EH (cell line): ENCODE data around the gene CD34.

Experiments
- DNase-seq: peaks from one replicate; pipeline ENCODE4 v3.0.0-alpha.2; 2015; ENCODE audit warnings: low read depth

CD34 gene

DNA sequence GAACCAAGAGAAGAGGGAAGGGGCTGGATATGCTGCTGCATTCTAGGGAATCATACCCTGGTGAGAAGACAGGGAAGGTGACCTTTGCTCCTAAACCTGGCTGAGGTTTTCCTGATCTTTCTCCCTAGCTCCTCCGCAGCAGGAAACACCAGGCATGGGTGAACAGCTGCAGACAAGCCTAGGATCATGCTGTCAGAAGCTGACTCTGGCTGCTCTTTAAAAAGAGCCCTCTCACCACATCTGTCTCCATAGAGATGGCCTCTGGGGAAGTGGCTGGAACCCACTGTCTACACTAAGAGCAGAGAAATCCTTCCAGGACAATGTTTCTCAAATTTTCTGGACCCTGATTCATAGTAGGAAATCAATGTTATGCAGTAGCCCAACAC lies 57.6 kb downstream of the CD34 start:
- DNase-seq, result peak; percentile 20

DNA sequence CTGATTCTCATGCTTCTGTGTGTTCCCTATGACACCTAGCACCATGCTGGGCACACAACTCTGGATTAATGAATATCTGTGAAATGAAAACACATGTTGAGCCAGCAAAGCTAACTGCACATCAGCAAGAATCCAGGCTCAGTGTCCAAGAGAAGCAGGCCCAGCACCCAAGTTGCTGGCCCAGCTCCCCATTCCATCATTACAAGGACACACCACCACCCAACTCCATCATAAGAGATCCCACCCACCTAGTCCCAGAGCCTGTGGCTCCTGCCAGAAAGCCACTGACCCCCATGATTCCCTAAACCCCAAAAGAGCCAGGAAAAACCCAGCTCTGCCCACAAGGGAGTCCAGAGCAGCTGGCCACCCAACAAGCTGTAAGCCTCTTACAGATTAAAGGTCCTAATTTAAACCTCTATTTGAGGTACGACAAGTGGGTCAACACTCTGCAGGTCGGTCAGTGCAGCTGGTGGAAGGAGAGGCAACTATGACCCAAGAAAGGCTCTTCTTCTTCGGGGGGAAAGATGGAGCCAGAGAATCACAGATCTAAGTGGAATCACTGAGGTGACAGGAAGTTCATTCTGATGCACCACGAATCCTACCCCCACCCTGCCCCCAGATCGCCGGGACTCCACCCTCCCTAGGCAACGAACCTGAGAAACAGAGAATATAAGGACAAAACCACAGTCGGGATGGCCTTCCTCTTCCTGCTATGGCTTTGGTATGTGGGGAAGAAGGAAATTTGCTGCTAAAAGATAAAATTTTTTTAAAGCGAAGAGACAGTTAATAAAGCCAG lies 58.2 kb downstream of the CD34 start:
- no peak for DNase-seq

DNA sequence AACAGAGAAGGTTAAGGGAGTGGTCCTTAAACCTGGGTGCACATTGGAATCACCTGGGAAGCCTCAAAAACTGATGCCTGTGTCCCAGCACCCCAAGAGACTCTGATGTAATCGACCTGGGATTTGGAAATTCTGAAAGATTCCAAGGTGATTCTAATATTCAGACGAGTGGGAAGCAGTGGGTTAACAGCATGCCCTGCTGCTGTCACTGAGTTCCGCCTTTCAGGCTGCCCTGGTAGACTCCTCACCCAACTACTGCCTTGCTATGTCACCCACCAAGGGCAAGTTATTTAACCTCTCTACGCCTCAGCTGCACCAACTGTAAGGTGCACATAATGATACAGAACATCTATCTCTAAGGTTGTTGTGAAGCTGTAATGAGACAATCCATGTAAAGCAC lies 59.2 kb downstream of the CD34 start:
- no peak for DNase-seq

DNA sequence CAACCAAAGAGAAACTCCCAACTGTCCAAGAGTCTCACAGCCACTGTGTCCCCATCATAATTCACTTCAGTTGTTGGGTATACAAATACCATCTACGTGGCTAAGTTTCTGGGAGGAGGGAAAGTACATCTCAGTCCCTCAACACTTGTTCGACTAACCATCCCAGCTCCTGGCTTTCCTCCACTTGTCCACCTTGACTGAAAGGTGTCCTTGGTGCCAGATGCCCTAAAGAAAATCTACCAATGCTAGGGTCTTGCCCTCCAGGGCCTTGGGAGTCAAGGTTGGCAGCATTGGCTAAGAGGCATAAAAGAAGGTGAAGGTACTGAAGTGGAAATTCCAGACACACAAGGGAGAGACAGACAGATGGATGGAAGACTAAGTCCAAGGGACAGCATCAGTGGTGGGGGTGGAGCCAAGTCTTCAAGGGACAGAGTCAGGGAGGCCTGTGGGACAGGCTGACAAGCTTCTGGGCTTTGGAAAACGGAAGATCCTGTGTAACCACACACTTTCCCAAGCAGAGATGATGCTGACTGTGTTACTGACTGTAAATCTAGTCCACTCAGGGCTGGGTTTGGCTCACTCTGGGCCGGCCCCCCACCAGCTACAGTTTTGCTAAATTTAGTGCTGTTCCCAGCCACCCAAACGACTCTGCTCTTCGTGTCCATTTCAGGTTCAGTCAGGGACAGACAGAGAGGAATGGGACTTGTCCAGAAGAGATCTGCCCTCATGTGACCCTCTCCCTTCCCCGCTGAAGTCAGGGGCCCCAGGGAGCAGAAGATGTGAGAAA lies 60.1 kb downstream of the CD34 start:
- DNase-seq, result peak; percentile 44

DNA sequence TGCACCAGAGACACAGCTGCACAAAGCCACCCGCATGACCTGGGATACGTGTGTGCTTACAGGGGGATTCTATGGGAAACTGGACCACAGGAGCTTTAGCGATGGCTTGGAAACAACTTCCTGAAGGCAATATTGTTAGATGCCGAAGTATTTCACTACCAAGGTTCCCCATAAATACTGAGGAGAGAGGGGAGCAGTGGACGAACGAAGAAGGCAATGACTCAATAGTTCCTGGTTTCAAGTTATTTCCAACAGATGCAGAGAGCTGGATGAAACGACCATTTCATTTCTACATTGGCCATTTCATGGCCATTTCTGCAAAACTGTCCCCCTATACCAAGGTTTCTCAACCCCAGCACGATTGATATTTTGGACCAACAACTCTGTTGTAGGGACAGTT lies 61.3 kb downstream of the CD34 start:
- no peak for DNase-seq

DNA sequence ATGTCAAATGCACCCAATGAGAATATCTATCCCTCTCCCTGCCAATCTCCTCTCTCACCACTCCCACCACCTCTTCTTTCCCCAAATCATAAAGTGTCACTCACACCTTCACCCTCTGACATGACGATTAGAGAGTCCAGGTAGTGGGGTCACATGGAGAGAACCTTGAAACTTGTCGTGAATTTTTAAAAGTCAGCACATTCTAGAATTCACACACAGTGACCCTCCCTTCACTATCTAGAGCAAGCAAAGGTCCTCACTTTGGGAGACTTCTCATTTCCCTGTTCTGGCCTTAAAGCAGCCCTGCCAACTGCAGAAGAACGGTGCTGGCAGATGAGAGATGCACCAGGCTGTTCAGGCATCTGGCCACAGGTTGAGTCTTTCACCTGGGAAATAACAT lies 61.9 kb downstream of the CD34 start:
- DNase-seq, result no peak

DNA sequence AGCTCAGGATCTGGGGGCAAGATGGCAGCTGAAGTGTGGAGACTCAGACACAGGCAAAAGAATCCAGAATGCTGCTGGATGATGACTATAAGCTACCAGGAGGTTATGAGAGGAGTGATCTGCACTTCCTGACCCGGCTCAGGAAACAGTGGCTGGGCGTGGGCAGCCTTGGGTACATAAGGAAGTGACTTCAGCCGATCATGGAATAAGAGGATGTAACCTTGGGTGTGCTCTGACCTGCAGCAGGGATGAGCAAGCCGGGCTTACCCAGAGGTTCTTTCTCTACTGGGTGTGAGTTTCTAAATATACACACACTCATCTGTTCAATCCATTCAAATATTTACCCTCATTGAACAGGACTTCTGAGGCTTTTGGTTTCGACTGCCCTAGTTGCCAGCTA lies 62.7 kb downstream of the CD34 start:
- DNase-seq, result peak; percentile 79

DNA sequence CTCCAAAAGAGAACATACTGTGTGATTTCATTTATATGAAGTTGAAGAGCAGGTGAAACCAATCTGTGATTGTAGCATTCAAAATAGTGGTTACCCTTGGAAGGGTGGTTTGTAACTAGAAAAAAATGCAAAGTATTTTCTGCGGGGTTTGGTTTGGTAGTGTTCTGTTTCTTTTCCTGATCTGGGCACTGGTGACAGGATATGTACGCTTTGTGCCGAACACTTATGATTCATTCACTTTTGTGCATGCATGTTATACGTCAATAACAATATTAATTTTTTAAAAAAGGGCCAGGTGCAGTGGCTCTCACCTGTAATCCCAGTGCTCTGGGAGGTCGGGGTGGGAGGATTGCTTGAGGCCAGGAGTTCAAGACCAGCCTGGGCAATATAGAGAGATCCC lies 63.8 kb downstream of the CD34 start:
- DNase-seq, result peak; percentile 53

DNA sequence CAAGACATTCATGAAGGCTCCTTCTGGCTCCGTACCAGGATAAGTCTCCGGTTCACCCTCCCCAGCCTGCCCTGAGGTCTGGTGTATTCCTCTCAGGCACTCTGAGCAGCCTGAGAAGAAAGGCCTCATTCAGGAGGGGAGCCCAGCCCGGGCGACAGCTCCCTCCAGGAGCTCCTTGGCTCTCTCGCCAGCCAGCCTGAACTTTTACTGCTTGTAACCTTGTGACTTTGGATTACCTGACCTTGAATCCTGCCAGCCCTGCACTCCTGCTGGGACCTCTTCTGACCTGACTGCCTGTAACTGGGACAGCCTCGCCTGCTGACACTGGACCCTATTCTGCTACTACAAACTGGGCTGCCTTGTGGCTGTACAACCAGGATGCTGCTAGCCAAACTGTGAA lies 65.8 kb downstream of the CD34 start:
- DNase-seq, result no peak

DNA sequence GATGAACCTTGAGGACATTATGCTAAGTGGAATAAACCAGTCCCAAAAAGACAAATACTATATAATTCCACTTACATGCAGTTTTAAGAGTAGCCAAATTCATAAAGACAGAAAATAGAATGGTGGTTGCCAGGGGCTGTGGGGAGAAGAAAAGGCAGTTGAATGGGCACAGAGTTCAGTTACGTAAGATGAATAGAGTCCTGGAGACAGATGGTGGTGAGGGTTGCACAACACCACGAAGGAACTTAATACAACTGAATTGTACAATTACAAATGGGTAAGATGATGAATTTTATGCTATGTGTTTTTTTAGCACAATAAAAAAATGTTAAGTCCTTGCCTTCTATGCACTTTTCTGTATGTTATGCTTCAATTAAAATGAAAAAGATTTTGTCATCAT lies 66.6 kb downstream of the CD34 start:
- no peak for DNase-seq

DNA sequence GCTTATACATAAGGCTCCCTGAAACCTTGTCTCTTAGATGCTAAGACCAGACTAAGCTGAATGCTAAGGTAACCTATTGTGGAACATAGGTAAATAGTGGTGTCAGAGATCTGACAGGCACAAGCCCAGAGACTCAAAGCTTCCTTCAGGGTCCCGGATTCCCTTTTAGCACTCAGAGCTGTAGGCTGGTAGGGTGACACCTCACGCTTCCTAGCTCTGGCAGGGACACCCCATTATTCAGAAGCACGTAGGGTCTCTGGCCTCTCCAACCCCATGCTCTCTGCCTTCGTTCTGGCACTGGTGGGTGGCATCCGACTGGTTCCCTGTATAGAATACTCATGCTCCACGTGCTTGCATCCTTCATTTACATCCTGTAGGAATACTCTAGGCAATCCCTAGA lies 68.4 kb downstream of the CD34 start:
- DNase-seq, result no peak

DNA sequence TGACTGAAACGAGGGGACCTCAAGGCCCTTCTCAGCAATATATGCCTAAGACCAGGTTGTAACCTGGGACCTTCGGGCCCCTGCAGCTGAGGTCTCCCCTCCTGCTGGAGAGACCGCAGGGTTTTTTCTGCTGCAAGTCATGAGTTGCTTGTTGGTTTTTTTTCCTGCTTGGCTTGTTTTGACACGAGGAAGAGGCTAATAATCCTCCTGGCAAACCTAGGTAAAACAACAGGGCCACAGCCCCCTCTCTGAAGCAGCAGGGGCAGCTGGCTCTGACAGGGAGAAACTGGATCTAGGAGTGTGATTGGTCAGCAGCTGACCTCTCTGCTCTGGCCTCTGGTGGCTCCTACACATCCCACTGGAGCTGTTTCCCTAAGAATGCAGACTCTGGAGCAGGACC lies 69.0 kb downstream of the CD34 start:
- no peak for DNase-seq

DNA sequence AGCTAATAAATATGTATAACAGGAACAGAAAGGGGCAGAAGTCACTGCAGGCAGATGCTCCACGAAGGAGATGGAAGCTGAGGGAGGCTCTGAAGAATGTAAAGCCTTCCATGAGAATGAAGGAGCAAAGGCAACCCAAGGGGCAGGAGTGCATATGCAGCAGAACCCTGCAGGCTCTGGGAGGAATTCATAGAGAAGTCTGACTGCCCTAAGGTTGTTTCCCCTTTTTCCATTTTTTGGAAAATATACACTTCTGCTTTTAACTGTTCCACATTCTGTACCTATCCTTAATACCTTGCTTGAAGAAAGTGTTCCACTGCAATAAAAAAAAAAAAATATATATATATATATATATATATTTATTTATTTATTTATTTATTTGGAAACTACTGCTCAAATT lies 69.6 kb downstream of the CD34 start:
- DNase-seq, result no peak

DNA sequence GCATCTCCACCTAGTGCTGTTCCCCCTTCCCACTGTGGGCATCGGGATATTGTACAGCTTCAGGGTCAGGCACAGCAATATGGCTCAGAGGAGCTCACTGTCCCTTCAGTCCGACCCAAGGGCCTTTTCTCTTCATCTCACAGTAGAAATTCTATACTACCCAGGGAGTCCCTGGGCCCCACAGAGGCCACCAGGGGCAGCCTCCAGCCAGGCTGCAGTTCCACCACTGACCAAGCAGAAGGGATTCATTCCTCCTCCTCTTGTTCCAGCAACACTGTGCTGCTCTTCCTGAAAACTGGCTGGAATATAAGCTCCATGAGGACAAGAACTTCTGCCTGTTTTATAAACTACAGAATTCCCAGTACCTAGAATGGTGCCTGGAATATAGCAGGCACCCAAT lies 70.5 kb downstream of the CD34 start:
- no peak for DNase-seq

DNA sequence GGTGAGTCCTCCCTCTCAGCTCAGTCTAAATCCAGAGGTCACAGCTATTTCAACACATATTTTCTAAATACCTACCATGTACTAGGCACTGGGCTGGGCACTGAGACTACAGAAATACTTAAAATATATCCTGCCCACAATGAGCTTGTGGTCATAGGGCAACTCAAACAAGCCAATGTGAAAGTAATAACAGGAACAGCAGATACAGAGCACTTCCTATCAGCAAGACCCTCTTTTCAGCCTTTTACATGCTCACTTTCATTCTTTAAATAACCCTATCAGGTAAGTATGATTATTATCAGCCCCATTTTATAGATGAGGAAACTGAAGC lies 71.9 kb downstream of the CD34 start:
- DNase-seq, result no peak

DNA sequence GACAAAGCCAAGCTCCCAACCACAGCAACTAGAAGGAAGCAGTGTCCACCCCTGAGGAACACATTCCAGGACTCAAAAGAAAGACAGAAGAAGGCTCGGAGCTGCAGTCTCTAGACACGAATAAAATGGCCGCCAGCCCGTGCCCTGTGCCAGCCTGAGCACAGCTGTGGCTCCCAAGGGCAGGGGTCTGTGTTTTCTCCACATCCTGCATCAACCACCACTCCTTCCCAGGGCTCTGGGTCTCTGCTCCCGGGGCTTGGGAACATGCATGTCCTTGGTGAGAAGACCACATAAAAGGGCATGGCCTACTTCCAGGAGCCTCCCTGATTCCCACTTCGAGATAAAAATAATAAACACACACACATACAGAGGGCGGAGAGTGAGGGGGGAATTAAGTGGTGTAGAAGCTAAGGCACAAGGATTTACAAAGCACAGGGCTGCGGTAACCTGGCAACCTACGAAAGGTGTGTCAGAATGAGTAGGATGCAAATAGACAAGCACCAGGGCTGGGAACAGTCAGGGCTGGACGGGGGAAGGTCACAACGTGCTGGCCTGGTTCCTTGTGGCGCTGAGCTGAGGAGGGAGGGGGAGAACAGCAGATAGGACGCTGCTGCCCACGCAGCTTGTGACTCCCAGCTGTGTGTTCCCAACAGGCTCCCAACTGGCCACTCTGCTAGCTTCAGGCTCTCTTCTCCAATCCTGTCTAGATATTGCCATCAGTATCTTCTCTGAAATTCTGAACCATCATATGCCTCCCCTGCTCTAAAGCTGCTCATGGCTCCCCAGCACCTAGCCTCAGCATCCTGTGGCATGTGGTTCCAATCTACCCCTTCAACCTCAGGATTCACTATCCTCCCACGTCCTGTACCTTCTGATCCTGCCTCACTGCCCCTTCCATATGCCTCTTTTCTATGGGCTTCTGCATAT lies 72.5 kb downstream of the CD34 start:
- peak; percentile 24 for DNase-seq

DNA sequence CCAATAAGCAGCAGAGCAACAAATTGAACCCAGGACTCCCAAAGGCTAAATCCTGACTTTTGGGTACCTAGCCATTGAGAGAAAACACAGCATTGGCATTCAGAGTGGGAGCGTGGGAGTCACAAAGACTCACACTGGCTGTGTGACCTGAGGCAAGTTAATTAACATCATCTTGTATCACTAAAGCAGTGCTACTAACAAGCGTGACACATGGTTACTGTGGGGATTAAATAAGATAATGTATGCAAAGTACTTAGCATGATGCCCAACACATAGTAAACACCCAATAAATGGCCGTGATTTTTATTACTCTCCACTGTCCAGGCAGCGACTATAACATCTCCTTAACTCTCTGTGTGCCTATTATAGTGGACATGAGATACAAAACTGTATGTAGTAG lies 73.3 kb downstream of the CD34 start:
- DNase-seq, result no peak

DNA sequence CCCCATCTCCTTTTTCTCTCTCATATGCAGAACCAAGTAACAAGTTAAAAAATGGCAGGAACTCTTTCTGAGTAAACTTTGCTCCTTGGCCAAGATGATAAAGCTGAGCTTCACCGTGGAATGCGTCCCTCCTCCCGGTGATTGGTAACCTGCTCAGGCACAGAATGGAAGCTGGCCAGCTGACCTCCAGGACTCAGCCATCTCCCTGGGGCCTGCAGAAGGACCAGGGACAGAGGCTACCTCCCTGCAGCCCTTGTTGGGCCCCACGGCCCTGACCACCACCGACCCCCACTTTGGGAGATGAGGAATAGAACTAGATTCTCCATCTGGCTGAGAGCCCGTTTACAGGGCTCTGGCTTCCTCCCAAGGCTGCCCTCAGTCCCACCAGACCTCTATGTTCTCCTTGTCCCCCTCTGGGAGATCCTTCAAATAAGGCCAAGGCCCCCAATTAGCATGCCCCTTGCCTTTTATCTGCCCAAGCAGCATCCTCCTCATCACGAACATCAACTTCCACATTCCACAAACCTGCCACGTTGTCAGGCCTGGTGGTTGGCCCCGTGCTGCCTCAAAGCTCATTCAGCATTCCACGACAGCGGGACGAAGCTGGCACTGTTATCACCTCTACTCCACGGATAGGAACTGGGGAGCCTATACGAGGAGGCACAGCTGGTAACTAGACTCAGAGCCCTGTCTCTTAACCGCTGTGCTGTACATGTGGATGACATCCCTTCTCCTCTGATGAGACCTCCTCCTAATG lies 74.2 kb downstream of the CD34 start:
- no peak for DNase-seq

DNA sequence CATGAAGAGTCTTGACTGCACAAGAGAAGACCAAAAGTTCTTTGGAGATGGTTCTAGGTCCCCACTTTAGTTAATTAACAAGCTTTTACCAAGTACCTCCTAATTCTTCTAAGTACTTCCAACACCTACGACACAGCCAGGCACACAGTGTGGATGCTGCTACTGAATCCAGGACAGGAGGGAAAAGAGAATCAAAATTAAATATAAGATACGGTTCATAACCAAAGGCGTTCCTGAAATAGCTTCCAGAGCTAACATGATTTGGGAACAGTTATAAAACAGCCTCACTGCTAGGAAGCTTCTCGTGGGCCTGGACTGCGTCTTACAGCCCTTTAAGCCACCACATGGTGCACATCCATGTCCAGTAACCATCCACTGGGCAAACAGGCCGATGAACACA lies 75.0 kb downstream of the CD34 start:
- no peak for DNase-seq

DNA sequence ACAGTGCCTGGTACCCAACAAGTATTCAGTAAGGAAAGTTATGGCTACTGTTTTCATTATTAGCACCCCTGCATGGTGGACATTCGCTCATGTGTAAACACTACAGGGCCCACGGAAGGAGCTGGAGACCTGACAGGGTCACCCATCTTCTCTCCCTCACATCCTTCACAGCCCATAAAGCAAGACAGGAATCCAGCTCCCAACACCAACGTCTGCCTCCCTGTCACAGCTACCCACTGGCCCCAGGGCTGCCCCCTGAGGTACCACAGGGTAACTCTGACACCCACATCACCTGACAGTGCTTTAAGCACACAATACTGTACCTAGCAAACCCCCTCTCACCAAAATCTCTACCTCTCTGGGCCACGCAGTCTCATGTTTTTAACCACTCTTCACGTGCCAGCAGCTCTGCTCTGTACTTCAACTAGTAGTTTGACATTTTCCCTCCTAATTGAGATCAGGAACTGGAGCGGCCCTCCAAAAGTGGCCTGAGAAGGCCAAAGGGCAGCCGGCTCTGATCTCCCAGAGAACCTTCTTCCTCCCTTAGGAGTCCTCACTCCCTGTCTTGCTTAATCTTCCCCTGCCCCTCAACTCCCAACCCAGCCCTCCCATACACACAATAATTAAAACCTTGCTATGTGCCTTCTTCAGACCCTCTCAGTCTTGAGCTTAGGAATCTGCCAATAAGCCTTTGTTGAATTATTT lies 76.8 kb downstream of the CD34 start:
- no peak for DNase-seq

DNA sequence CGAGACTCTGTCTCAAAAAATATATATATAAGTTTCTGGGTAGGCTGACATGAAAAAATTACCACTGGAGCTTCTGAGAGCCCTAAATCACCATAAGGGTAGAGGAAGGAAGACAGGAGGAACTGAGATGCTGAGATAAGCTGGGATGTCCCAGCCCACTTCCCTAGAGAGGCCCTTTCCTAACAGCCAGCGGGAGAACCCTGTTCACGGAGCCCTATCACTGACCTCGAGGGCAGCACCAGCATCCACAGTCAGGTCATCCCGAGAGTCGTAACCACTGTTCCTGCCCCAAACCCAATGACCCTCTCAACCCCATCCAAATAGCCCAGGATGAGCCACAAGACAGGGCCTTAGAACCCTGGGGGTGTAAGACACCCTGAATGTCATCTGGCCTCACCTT lies 77.5 kb downstream of the CD34 start:
- no peak for DNase-seq
